ENCODE data around the gene CHERP.

The CHERP gene, protein sequence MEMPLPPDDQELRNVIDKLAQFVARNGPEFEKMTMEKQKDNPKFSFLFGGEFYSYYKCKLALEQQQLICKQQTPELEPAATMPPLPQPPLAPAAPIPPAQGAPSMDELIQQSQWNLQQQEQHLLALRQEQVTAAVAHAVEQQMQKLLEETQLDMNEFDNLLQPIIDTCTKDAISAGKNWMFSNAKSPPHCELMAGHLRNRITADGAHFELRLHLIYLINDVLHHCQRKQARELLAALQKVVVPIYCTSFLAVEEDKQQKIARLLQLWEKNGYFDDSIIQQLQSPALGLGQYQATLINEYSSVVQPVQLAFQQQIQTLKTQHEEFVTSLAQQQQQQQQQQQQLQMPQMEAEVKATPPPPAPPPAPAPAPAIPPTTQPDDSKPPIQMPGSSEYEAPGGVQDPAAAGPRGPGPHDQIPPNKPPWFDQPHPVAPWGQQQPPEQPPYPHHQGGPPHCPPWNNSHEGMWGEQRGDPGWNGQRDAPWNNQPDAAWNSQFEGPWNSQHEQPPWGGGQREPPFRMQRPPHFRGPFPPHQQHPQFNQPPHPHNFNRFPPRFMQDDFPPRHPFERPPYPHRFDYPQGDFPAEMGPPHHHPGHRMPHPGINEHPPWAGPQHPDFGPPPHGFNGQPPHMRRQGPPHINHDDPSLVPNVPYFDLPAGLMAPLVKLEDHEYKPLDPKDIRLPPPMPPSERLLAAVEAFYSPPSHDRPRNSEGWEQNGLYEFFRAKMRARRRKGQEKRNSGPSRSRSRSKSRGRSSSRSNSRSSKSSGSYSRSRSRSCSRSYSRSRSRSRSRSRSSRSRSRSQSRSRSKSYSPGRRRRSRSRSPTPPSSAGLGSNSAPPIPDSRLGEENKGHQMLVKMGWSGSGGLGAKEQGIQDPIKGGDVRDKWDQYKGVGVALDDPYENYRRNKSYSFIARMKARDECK

DNA sequence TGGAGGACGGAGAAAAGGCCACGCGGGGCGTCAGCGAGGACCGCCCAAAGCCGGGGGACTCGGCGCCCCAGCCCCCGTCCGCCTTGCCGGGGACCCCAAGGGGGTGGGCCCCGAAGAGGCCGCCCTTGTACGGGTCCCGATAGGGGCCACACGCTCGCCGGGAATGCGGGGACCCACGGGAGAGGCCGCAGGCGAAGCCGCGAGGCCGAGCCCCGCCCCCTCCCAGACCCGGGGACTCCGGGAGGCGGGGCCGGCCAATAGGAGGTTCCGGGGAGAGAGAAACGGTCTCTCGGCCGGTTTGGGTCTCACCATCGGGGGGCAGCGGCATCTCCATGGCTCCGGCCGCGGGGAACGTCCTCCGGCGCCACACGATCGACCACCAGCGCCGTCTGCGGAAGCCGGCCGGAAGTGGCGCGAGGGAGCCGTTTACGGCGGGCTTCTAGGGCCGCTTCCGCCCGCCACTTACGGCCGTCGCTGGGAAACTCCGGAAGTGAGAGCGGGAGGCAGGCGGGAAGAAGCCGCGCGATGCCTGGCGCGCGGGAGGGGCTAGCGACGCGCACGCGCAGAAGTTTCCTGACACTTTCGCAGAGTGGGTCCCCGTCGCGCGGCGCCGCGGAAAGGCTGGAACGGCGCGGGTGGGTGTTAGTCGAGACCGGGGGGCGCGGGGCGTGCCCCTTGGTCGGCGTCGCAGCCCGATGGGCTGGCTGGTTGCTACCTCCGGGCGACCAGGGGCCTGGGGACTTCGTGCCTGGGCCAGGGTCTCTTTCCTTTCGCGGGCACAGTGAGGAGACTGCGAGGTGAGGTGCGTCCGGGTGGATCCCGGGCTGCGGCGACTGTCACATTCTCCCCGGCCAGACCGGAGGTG is at the start of gene CHERP:
CHERP (minus strand) TSS at position 393 of the 865 bp plus-strand sequence; CDS start at position 334, 59 bp downstream.
- peak; percentile 92 for DNase-seq (ENCODE audit: low spot score)
- FAIRE-seq, result no peak

DNA sequence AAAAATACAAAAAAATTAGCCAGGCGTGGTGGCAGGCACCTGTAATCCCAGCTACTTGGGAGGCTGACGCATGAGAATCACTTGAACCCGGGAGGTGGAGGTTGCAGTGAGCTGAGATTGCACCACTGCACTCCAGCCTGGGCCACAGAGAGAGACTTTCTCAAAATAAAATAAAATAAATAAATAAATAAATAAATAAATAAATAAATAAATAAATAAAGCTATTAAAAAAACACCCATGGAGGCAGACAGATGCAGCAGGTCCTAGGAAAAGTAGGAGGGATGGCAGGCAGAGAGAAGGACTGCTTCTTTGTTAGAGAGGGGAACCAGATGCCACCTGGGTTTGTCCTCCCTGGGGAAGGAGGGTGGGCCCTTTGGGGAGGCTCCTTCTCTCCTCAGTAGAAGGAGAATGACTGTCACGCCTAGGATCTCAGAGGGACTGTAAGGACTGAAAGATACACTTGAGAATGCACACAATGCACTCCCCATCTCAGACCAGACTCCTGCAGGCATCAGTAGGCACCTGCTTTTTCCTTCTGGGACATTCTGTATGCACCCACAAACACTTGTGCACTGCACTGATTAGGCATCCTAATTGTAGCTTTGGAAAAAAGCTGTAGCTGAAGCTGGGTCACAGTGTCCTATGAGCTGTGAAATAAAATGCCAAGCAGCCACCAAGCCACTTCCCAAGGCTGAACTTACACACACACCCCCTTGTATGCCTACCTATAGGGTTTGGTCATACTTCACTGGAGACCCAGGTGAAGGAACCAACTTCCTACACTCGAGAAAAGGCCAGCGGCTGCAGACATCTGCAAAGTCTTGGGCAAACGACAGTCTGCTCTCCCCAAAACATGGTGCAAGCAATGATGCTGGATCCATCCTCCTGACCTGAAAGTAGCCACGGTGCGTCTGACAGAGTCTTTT is 48.9 kb upstream of the CHERP start:
- FAIRE-seq (no peak), DNase-seq (ENCODE audit: low spot score) (no peak)

DNA sequence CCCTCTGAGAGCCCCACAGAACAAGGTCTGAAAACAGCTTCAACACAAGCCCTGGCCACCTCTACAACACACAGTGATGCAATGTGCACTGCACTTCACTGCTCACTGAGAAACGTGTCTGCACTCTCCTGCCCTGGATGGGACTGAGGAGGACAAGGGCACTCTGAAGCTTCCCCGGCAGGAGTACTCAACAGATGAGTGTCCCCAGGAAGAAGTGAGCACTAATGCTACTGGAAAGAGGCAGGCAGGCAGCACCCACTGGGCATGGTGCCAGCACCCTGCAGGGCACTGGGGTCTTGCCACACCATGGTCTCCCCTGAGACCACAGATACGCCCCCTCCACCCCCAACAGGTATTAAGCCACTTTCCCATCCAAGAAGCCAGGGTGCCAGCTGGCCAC is 47.7 kb upstream of the CHERP start:
- no peak for DNase-seq (ENCODE audit: low spot score)
- no peak for FAIRE-seq

DNA sequence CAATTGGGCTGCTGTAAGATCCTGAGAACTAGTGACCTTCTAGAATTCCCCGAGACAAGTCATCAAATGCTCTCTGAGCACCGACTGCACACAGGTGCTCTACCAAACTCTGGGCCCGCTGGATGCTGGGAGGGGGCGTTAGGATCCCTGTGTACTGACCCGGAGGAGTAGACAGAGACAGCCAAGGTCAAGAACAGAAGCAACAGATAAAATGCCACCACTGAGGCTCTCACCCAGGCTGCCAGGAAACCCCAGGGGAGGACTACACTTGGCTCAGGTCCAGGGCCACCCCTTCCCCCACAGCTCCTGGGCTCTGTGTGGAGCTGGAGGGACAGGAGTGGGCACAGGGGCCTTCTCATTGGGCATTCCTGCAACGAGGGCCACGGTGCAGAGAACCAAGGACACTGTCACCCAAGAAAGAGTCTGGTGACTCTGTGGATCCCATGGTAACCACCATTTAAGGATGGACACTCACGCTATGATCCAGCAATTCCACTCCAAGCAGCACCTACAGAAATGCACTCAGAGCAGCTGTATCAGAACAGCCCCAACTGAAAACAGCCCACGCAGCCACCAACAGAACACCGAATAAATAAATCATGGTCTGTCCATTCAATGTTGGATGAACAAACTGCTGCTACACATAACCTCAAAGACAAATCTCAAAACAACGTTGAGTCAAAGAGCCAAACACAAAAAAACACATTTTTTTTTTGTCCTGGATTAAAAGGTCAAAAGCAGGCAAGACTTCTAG is 46.8 kb upstream of the CHERP start:
- DNase-seq (ENCODE audit: low spot score) (no peak), FAIRE-seq (no peak)

DNA sequence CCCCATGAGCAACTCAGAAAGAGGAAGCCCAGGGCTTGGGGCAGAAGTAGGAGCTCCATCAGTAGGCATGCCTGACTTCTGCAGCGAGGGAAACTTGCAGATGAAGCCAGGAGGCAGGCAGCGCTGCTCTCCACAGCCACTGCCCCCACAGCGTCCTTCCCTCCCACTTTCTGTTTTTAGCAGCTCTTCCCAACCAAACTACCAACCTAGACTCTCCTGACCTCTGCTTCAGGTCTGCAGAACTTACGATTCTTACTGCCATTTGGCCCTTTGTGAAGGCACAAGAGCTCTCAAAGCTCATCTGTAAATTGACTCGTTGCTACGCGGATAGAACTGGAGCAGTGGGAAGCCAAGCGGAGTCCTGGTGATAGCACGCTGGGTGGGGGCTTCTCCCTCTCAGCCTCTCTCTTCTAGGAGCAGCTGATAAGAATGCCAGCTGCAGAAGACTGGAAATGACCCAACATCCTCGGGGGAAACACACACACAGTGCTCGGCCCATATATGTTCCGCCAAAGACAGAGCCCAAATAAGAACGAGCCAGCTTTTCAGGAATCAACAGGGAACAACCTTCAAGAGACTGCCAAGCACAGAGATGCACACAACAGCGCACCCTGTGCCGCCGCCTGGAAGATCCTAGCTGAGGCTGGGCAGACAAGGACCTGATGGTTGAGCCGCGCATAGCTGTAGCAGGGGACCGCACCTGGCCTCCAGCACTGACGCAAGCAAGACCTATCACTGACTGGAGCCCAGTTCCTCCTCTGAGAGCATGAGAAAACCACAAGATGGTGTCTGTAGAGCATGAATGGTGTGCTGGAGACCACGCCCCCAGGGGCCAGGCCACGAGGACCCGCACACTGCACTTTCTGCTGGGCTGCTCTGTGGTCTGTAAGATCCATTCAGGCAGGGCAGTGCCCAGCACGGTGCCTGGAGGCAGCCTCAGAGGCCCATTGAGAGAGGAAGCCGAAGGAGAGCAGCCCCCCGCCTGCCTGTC is 45.9 kb upstream of the CHERP start:
- FAIRE-seq, result no peak
- DNase-seq (ENCODE audit: low spot score), result no peak

DNA sequence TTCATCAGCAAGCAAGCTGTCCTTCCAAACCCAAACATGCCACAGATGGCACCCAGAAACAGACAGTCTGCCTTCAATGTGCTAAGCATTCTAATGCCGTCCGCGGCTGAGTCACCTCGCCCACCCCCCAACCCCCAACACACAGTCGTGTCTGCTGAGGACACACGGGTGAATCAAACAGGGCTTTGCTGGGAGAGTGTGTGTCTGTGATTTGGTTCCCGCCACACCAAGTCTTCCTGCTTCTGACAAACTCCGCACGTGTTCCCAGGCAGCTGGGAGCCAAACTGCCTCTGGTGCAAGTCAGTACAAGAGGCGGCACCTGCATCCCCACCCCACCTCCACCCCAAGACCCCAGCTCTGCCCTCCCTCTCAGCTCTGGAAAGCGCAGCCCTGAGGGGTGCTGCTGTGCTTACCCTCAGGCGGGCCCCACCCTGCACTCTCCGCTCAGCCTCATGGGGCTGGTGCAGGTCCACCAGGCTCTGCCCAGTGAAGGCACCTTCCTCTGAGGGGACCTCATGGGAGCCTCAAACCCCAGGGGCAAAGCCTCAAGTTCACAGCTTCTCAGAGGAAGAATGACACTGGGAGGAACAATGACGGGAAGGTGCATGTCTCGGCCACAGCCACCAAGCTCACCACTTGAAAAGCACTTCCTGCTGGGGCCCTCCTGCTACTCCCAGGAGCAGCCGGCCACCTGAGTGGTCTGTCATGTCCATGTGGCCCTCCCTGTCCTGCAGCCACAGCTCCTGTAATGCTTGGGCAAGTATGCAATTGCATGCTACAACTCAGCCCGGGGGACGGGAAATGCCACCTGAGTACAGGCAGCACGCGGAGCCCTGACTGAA is 45.0 kb upstream of the CHERP start:
- FAIRE-seq (no peak), DNase-seq (ENCODE audit: low spot score) (no peak)

DNA sequence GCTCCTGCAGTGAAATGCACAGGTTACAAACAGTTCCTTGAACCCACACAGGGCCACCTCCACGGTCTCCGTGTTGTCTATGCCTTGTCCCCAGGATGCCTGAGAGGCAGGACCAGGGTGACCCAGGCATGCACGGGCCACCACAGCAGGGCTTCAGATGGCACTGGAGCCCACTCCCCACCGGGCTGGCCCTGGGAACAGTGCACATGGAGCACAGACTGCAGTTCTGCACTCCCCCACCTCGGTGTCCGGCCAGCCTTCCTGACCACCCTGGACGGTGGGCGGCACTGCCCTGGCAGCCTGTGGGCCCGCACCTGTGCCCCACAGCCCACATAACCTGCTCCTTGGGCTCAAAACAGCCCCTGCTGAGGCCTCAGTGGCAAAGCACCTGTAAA is 44.2 kb upstream of the CHERP start:
- no peak for DNase-seq (ENCODE audit: low spot score)
- FAIRE-seq, result no peak

DNA sequence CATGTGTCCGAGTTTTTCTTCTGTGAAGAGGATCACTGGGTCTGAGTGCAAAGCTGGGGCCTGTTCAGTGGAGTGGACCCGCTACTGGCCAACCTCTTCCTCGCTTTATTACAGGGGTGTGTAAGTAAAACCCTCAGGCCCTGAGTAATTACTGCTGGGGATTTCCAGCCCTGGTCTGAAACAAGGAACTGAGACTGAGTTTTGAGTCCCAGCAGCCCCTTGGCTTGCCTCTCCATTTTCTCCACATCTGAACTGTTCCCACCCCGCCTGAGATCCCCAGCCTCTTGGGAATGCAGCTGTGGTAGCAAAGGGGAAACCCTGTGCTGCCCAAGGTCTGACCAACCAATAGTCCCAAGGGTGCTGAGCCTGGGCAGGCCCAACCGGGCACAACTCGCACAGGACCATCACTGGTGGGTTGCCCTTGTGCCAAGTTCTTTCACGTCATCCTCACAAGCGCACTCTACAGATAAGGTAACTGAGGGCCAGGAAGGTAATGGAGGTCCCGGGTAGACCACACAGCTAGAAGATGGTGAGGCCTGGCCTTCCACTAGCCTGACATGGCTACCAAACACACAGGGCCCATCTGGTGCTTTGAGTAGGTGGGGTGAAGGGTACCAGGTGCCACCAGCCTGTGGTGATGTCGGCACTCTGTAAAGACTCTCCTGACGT is 43.7 kb upstream of the CHERP start:
- FAIRE-seq, result no peak
- no peak for DNase-seq (ENCODE audit: low spot score)

DNA sequence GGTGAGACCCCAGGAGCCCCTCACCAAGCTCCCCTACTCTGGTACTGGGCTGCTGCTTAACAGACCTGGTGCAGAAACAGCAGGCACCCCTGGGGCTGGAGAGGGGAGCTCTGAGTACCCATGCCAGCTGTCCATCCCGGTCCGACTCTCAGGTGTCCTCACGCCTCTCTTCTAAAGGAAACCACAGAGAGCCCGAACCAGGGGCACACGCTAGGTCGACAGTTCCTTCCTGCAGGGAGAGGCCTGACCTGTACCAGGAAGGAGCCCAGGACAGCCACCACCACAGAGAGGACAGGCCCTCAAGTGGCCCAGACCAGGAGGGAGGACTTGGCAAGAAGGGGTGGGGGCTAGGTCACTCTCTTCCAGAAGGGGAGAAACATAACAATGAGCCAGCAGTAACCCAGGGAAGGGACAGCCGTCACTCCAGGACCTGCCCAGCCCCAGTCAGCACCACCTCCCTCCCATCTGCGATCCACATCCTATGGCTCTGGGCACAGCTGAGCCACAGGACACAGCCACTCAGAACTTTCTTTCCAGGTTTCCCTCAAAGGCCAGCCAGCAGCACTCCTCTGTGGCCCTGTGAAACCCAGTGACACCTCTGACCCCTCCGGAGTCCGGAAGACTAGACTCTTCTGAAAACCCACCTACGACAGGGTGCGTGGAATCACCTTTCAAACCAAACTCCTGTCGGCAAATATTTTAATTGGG is 43.0 kb upstream of the CHERP start:
- FAIRE-seq (no peak), DNase-seq (ENCODE audit: low spot score) (no peak)

DNA sequence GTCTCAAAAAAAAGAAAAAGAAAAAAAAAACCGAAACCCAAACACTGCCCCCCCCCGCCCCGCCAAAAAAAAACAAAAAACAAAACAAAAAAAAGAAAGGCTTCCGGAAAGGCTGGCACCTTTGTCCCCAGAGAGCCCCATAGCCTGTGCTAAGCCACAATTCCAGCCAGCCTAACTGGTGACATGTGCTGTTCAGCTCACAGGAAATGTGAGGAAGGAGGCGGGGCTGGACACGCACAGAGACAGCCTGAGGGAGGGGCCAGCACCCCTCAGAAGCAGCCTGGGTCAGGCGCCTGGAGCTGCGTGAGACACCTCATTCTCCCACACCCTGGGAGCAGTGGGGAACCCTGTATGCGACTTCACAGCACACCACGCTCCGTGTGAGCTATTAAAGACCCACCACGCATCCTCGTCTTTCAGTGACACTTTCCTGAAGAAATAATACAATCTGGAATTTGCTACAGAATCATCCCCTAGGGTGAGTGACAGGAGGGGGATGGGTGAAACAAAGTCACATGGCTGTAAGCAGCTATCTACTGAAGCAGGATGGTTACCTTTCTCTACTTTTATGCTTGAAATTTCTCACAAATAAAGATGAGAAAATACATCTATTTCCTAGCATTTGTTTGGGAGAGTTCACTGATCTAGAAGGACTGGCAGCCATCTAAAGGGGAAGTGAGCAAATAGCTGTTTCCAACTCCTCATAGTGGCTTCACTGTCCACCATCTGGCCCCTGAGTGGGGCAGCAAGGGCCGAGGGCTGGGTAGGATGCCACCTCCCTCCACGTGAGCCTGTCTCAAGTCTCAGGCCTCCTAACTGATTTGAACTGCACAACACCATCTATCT is 42.2 kb upstream of the CHERP start:
- FAIRE-seq (no peak), DNase-seq (ENCODE audit: low spot score) (peak; percentile 53)

DNA sequence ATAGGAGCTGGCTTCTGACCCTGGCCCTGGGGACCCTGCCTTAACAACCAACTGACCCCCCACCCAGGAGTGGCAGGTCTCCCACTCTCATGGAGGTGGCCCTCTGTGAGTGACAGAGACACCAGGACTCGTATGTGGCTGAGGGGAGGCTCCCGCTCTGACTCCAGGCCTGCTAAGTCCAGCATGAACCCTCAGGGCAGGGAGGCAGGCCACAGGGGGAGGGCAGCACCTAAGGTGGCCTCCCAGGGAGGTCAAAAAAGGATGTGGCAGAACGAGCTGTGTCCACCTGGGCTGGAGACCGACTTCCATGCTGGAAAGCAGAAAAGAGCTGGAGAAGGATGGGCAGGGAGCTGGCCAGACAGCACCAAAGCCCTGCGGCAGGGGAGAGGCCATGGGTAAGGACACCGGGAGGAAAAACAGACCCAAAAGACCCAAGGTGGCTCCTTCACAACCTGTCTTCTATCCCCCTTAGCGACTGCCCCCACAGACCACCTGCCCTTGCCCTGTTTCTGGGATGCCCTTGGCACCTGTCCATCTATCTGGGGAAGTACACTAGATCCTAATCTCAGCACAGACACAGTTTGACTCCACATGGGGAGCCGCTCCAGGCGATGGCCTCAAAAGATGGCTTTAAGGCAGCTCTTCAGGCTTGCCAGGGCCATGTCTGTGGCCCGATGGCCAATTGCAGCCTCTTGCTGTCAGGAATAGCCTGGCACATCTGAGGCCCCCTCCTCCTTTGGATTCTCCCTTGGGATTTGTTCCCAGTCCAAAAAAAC is 40.4 kb upstream of the CHERP start:
- no peak for DNase-seq (ENCODE audit: low spot score)
- no peak for FAIRE-seq

DNA sequence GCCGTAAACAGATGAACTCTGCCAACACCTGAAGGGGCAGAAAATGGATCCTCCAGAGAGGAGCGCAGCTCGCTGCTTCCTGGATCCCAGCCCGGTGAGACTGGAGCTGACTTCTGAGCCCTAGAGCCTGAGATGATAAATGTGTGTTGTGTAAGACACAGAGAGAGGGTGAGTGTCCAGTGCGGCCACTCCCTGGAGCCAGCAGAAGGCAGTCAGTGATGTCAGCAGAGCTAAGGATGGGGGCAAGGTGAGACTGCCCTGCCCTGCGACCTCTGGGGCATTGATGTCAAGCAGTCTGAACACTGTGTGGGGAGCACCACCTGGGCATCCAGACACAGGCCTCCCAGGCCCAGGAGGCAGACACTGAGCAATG is 39.7 kb upstream of the CHERP start:
- FAIRE-seq, result no peak
- DNase-seq (ENCODE audit: low spot score), result no peak

DNA sequence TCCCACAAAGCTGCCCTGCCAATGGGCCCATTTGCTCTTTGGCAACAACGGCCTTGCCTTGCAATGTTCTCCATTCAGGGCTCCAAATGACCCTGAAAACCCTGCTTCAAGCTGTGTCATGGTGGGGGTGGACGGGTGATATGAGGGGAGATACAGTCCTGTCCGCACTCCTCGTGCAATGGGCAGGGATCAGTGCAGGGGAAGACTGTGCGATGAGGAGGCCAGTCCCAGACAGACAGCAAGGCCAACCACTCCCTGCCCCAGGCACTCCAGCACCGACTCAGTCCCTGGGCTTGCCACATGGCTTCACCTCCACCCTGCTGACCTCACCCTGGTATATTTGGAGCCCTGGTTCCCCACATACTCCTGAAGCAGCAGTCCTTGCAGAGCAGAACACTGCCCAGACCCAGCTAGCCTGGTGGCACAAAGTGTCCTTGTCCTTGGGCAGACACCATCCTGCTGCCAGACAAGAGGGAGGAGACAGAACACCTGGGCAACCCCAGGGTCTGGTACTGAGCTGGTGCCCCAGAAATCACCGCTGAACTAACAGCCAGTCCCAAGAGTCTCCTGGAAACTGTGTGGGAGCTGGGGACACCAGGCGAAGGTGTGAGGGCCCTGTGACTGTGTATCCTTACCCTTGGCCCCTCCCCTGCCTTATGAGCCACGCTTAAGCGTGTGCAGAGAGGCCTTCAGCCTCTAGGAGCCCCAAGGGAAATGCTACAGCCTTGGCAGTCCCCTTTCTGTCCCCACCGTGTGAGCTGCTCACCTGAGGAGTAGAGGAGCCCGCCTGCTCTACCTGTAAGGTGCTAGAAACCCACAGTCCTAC is 39.1 kb upstream of the CHERP start:
- no peak for DNase-seq (ENCODE audit: low spot score)
- FAIRE-seq, result no peak

DNA sequence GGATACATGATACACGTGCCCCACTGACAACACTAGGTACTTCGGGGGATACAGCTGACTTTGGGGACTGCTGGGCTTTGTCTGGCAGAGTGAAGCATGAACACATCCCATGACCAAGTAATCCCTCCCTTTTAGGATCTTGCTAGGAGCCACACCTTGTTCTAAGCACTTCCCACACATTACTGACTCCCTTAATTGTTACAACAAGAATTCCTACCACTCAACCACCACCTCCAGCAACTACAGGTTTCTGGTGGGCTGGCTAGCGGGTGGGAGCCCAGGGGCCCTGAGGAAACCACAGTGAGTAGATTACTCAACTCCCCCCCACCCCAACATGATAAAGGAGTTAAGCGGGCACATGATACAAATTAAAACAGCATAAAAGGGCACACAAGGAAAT is 37.1 kb upstream of the CHERP start:
- FAIRE-seq, result no peak

More for the DNA sequence above, 37.1 kb upstream of the CHERP start:
- DNase-seq (ENCODE audit: low spot score), result no peak
